Measurements from ENCODE around the gene KRTAP10-1.

GRCh38 chr21:44523567-44524413, 16.2 kb downstream of the KRTAP10-1 start:
- no peak for TF ChIP-seq CTCF (IDR thresholded peaks at IDR 0.05)
- no peak for TF ChIP-seq EZH2 (IDR thresholded peaks at IDR 0.05)
- TF ChIP-seq EZH2phosphoT487 (IDR thresholded peaks at IDR 0.05): no peak

Measured in neural progenitor cell (in vitro differentiated cells).